GM19467 (cell line): ENCODE data around the gene BDNF.
"Not testable (repeated sequence)": the region's sequence is repeated elsewhere in the genome, so short reads cannot be mapped to it uniquely, and the experiment has no call there.

Experiments used
- ATAC-seq: cut with Tn5 transposase; IDR thresholded peaks from one replicate; pipeline ENCODE4 v1.9.1; 2021; ENCODE audit warnings: mild to moderate bottlenecking, moderate library complexity; ENCODE audit not compliant: unreplicated experiment

The BDNF gene

DNA sequence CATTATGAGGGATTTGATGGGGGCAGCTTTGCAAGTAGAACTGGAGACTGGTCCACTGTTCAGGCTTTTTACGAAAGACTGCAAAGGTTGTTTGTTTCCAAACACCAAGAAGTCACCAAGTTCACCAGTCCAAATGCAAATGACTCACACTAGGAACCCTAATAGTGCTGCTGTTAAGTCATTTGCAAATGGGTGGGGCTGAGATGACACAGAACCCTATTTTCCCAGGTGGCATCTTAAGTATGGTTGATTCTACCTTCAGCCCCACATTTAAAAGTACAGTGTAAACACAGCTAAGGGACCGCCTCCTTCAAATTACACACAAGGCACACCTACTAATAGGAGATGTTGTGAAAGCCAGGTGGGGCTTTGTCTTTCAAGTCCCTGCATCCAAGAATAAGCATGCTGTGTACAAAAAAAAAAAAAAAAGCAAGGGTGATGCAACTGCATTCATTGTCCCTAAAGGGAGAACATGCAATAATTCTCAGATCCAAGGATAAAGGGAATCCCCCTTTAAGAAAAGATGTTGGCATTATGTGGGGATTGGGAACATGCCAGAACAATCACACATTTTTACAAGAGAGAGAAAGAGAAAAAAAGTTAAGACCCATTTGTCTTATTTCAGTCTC lies 27.3 kb downstream of the BDNF start:
- ATAC-seq = no peak

GRCh38 chr11:27665508-27666101 lies 34.6 kb downstream of the BDNF start:
- not testable (repeated sequence) for ATAC-seq

- no peak for ATAC-seq
Observed at GRCh38 chr11:27663326-27663725, 36.9 kb downstream of the BDNF start.

DNA sequence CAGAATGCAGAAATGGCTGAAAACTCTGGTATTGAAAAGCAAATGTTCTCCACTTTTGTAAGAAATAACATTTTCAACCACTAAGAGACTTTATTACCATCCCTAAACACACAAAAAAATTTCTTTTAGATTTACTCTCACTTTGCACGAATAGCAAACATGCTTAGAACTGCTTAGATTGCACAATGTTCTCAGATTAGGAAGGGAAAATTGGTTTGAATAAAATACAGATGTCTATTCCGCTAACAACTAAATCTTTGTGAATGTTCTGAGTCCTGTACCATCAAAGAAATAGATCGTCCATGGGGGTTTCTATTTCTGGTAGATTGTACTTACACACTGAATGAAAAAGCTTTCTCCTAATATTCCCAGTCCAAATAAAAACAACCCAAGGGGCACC lies 40.1 kb downstream of the BDNF start:
- no peak for ATAC-seq

- no peak for ATAC-seq
Observed at GRCh38 chr11:27658535-27659236, 41.6 kb downstream of the BDNF start.

DNA sequence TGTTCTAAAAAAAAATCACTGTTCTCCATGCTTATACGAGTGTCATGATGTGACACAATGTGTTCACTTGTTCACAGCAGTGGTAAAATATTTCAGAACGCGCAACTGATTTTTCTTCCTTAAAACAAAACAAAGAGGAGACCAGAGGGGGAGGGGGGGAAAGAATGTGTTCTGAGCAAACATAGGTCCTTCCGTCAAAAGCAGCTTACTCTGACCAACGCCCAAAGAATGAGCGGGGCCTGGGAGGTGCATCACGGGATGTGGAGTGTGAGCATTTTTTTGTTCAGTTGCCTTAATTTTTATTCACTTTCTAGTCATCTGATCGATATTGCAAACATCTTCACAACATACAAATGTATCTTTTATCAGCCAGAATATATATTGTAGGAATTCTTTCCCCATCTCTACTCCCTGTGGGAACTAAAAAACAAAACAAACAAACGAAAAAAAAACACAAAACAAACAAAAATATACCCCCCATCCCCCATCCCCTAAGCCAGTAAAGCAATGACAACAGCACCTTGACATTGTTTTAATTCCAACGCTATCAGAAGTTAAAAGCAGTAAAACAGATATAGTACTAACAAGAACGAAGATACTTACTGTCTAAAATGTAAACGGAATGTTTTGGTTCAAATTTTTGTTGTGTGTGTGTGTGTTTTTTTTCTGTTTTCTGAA lies 43.3 kb downstream of the BDNF start:
- no peak for ATAC-seq

DNA sequence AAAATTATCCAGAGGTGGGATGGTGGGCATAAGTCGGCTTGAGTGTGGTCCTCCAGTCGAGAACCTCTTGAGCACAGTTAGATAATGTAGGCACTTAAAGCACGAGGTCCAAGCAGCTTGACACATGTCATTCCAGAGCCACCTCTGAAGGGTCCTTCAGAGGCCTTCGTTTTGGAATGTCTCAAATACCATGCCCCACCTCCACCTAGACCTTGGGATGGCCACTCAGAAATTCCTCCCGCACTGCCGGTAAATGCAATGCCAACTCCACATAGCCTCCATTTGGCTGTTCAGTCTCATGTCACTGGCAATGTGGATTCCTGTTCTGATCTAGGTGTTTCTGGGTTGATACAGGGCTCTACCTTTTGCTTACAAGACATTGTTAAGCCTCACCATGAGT lies 43.9 kb downstream of the BDNF start:
- ATAC-seq = no peak

GRCh38 chr11:27653990-27654758 lies 46.1 kb downstream of the BDNF start:
- ATAC-seq = no peak

DNA sequence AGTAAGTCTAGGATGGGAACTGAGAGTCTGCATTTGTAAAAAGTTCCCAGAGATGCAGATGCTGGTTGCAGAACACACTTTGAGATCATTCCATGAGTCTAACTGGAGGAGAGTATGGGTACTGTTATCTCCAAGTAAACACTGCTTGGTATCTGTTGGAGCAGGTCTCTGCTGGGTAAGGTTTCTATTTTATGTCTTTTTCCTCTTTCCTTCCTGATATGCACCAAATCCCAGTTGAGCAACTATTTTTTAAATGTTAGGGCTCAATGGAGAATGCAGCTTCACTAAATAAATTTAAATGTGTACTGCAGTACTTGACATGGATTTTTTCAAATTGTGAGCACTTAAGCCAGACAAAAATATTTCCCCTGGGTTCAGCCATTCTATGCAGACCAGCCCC lies 48.5 kb downstream of the BDNF start:
- no peak for ATAC-seq

- ATAC-seq = no peak
Observed at GRCh38 chr11:27650988-27651387, 49.3 kb downstream of the BDNF start.

- ATAC-seq = no peak
Observed at GRCh38 chr11:27649800-27650199, 50.5 kb downstream of the BDNF start.

GRCh38 chr11:27648840-27649239 lies 51.4 kb downstream of the BDNF start:
- no peak for ATAC-seq

GRCh38 chr11:27646051-27646818 lies 54.0 kb downstream of the BDNF start:
- no peak for ATAC-seq

GRCh38 chr11:27642954-27643353 lies 57.3 kb downstream of the BDNF start:
- no peak for ATAC-seq

DNA sequence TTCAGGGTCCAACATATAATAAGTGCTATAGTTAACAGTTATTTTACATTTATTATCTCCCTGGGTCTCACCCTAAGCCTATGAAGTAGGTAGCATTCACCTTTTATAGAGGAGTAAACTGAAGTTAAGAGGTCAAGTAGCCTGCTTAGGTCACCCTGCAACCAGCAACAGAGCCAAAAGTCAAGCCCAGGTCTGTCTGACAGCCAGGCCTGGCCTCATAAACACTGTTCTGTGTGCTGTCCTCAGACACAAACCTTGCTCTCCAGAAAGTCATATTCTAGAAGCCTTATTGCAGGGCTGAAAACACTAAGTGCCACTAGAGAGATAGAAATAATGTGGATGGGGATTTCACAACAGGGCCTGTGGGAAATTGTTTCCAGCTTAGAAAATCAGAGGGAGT lies 59.3 kb downstream of the BDNF start:
- no peak for ATAC-seq

DNA sequence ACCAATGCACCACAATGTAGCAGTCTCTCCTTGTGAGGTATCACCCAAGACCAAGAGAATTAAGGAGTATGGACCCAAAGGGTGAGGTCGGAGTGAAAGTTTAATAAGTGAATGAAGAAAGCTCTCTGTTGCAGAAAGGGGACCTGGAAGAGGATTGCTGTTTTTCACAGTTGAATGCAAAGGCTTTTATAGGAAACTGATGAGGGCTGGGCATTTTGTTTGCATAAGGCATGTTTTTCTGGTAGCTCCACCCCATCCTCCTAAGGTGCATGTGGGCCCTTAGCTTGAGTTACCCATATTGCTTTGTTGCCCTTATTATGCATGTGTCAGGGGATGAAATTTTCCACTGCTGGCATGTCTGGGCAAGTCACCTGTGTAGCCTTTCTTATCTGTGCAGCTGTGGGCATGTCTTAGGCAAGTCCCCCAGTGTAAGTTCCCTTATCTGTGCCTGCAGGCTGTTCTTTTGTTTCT lies 64.7 kb downstream of the BDNF start:
- no peak for ATAC-seq

- not testable (repeated sequence) for ATAC-seq
Observed at GRCh38 chr11:27634776-27635175, 65.5 kb downstream of the BDNF start.

- ATAC-seq = not testable (repeated sequence)
Observed at GRCh38 chr11:27634282-27634681, 66.0 kb downstream of the BDNF start.

GRCh38 chr11:27629023-27629422 lies 71.2 kb downstream of the BDNF start:
- not testable (repeated sequence) for ATAC-seq

- ATAC-seq = no peak
Observed at GRCh38 chr11:27627979-27628378, 72.3 kb downstream of the BDNF start.
